Measurements from ENCODE around the gene KLHL3.

KLHL3 gene

GRCh38 chr5:137583129-137583528, 152.8 kb downstream of the KLHL3 start:
- H4K20me1 ChIP-seq (ENCODE audit: low read depth, low read length), result no peaks in the 10 kb centered on the region
- H3K9me2 ChIP-seq (replicated peaks; ENCODE audit: insufficient read depth, low read length), result no peaks in the 10 kb centered on the region
- H3K4me2 ChIP-seq (ENCODE audit: low read depth, low read length, poor library complexity, severe bottlenecking), result no peak overlapping the region
- H3F3A ChIP-seq (ENCODE audit: insufficient read depth), result no peaks in the 10 kb centered on the region
- no peak overlapping the region for H2AFZ ChIP-seq (ENCODE audit: low read depth, low read length, severe bottlenecking)
- H3K9me3 ChIP-seq (ENCODE audit: insufficient read depth, low read length), result no peaks in the 10 kb centered on the region
- no peaks in the 10 kb centered on the region for H3K27me3 ChIP-seq (ENCODE audit: low read length)
- TF ChIP-seq, protein P1, sequence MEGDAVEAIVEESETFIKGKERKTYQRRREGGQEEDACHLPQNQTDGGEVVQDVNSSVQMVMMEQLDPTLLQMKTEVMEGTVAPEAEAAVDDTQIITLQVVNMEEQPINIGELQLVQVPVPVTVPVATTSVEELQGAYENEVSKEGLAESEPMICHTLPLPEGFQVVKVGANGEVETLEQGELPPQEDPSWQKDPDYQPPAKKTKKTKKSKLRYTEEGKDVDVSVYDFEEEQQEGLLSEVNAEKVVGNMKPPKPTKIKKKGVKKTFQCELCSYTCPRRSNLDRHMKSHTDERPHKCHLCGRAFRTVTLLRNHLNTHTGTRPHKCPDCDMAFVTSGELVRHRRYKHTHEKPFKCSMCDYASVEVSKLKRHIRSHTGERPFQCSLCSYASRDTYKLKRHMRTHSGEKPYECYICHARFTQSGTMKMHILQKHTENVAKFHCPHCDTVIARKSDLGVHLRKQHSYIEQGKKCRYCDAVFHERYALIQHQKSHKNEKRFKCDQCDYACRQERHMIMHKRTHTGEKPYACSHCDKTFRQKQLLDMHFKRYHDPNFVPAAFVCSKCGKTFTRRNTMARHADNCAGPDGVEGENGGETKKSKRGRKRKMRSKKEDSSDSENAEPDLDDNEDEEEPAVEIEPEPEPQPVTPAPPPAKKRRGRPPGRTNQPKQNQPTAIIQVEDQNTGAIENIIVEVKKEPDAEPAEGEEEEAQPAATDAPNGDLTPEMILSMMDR (IDR thresholded peaks at IDR 0.05; ENCODE audit: insufficient read depth, low read length, poor library complexity, severe bottlenecking), result no peak
- TF ChIP-seq EZH2phosphoT487 (conservative IDR thresholded peaks at IDR 0.05; ENCODE audit: low read length), result no peak
- no peak overlapping the region for H3K4me3 ChIP-seq (ENCODE audit: insufficient read depth, low read length, poor library complexity, severe bottlenecking)
- H3K79me2 ChIP-seq (ENCODE audit: insufficient read depth, low read length), result no peaks in the 10 kb centered on the region
- H3K27ac ChIP-seq (ENCODE audit: low read depth, low read length), result no peak overlapping the region
- H3K36me3 ChIP-seq (ENCODE audit: low read length), result no peaks in the 10 kb centered on the region
- no peak overlapping the region for H3K9ac ChIP-seq (ENCODE audit: low read length)

- H3K36me3 ChIP-seq (ENCODE audit: low read length), result no peaks in the 10 kb centered on the region
- H3K4me2 ChIP-seq (ENCODE audit: low read depth, low read length, poor library complexity, severe bottlenecking), result no peak overlapping the region
- no peaks in the 10 kb centered on the region for H3K79me2 ChIP-seq (ENCODE audit: insufficient read depth, low read length)
- H3K9me2 ChIP-seq (replicated peaks; ENCODE audit: insufficient read depth, low read length), result no peaks in the 10 kb centered on the region
- no peaks in the 10 kb centered on the region for H3F3A ChIP-seq (ENCODE audit: insufficient read depth)
- H3K27me3 ChIP-seq (ENCODE audit: low read length), result no peaks in the 10 kb centered on the region
- no peak for TF ChIP-seq EZH2phosphoT487 (conservative IDR thresholded peaks at IDR 0.05; ENCODE audit: low read length)
- TF ChIP-seq, protein P1 (IDR thresholded peaks at IDR 0.05; ENCODE audit: insufficient read depth, low read length, poor library complexity, severe bottlenecking), result no peak
- H4K20me1 ChIP-seq (ENCODE audit: low read depth, low read length), result no peaks in the 10 kb centered on the region
- no peak overlapping the region for H3K9ac ChIP-seq (ENCODE audit: low read length)
- no peak overlapping the region for H3K4me3 ChIP-seq (ENCODE audit: insufficient read depth, low read length, poor library complexity, severe bottlenecking)
- no peaks in the 10 kb centered on the region for H3K9me3 ChIP-seq (ENCODE audit: insufficient read depth, low read length)
- H2AFZ ChIP-seq (ENCODE audit: low read depth, low read length, severe bottlenecking), result no peak overlapping the region
- no peak overlapping the region for H3K27ac ChIP-seq (ENCODE audit: low read depth, low read length)
Measured at GRCh38 chr5:137582218-137582617, 153.7 kb downstream of the KLHL3 start.

GRCh38 chr5:137581776-137582175, 154.1 kb downstream of the KLHL3 start:
- Histone ChIP-seq H3K36me3 (ENCODE audit: low read length) (no peaks in the 10 kb centered on the region), H3K27ac (ENCODE audit: low read depth, low read length) (no peak overlapping the region), H3K9me3 (ENCODE audit: insufficient read depth, low read length) (no peaks in the 10 kb centered on the region), H3K27me3 (ENCODE audit: low read length) (no peaks in the 10 kb centered on the region), H3K9me2 (replicated peaks; ENCODE audit: insufficient read depth, low read length) (no peaks in the 10 kb centered on the region), H3F3A (ENCODE audit: insufficient read depth) (no peaks in the 10 kb centered on the region), H3K9ac (ENCODE audit: low read length) (no peak overlapping the region), H3K4me3 (ENCODE audit: insufficient read depth, low read length, poor library complexity, severe bottlenecking) (no peak overlapping the region), H3K79me2 (ENCODE audit: insufficient read depth, low read length) (no peaks in the 10 kb centered on the region), H4K20me1 (ENCODE audit: low read depth, low read length) (no peaks in the 10 kb centered on the region), H2AFZ (ENCODE audit: low read depth, low read length, severe bottlenecking) (no peak overlapping the region), H3K4me2 (ENCODE audit: low read depth, low read length, poor library complexity, severe bottlenecking) (no peak overlapping the region)
- no peak for TF ChIP-seq EZH2phosphoT487 (conservative IDR thresholded peaks at IDR 0.05; ENCODE audit: low read length)
- TF ChIP-seq, protein P1 (IDR thresholded peaks at IDR 0.05; ENCODE audit: insufficient read depth, low read length, poor library complexity, severe bottlenecking), result no peak
